Measurements from ENCODE around the gene CELA2A. TPM values are rescaled to one million over a fixed set of nuclear protein-coding genes. Genes with fewer than 3 reads are reported as not detected.

Gene CELA2A
- polyA plus RNA-seq (2012; ENCODE audit: insufficient read depth, insufficient read length) = not detected

DNA sequence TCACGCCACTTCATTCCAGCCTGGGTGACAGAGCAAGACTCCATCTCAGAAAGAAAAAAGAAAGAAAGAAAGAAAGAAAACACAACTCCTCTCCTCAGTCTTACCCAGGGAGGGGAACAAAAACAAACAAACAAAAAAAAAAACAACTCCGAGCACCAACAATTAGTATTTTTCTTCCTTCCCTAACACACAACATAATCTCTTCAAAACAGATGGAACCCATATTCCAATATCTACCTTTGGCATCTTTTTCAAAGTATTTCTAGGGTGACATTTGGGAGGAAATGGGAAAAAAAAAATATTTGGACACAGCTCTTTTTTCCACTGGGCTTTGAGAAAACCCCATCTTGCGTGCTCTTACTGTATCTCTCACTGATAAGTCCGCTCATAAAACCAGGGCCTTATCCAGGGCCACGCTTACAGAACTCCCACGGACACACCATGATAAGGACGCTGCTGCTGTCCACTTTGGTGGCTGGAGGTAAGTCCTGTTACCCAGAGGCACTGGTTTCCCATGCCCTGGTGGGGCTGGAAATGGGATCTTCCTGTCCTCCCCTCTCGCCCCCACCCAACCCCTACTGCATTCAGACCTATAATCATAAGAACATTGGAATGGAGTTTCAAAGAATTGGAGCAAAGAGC lies at the start of gene CELA2A:
Gene CELA2A, plus strand, starts transcription at position 420 of the 642 bp plus-strand sequence. Its CDS starts 22 bp downstream, at position 442.
- no peak for DNase-seq (ENCODE audit: low read depth, low spot score)
- no peak within 1 kb of the TSS for H3K4me3 ChIP-seq (ENCODE audit: low read length)

DNA sequence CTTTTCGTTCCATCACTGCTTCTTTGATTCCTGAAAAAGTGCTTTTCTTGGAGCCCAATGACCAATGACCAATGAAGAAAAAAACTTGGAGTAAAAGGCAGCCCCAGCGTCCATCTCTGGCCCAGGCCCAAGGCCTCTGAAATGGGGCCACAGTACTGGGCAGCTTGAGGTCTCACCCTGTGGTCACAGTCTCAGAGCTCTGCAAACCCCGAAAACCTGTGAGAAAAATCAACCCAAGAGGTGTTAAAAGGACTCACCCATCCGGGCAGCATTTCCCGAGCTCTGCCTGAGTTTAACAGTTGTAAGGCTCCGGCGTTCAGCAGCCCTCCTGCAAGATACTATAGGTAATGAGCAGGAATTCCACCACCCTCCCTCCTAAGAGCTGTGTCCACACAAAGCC lies 49.0 kb upstream of the CELA2A start:
- no peak for DNase-seq (ENCODE audit: low read depth, low spot score)
- H3K4me3 ChIP-seq (ENCODE audit: low read length) = no peak overlapping the region

DNA sequence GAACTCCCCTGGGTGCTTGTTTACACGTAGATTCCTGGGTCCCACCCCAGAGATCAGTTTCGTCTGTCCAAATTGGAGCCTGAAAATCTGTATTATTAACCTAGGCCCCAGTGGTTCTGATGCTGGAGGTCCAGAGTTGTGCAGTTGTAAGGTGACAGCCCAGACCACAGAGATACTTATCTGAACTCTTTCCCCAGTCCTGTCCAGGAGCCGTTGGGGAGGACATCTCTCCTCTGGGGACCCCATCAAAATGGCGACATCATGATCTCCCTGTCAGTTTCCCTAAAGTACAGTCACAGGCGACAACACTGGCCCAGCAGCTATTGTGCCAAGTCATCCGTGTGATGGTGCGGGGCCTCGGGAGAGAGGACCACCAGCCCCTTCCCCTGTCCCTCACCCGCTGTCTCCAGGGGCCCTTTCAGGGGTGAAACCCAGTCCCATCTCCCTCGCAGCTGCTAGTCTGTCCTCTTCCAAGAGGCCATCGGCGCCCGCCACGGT lies 47.6 kb upstream of the CELA2A start:
- peak overlapping the region; percentile 73 for H3K4me3 ChIP-seq (ENCODE audit: low read length)
- no peak for DNase-seq (ENCODE audit: low read depth, low spot score)

DNA sequence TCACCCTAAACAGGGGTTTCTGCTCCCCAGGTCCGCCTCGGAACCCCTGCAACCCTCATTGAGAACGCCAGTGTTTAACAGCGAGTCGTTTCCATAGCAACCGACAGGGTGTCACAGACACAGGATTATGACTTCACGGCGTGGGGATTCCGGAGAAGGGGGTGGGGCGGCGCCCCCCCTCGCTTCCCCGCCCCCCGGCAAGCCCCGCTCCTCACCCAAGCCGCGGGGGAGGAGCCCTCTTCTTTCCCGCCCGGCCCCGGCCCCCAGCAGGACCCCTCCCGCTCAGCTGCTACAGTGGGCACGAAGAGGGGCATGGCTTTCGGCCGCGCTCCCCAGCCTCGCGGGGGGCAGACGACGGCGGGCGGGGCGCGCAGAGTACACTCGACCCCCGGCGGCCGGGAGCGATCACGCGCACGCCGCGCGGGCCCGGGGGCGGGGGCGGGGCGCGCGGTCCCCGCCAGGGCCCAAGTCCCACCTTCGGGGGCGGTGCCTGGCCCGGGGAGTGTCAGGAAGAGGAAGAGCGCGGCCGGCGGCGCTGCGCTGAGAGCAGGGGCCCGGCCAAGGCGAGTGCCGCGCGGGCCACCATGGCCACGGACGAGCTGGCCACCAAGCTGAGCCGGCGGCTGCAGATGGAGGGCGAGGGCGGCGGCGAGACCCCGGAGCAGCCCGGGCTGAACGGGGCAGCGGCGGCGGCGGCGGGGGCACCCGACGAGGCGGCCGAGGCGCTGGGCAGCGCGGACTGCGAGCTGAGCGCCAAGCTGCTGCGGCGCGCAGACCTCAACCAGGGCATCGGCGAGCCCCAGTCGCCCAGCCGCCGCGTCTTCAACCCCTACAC lies 46.9 kb upstream of the CELA2A start, which contains the start of gene EFHD2:
Gene EFHD2, plus strand, starts transcription at position 501 of the 835 bp plus-strand sequence. Its CDS starts 84 bp downstream, at position 585.
- peak within 1 kb of the TSS; percentile 73 for H3K4me3 ChIP-seq (ENCODE audit: low read length)
- DNase-seq (ENCODE audit: low read depth, low spot score) = peak; percentile 72

DNA sequence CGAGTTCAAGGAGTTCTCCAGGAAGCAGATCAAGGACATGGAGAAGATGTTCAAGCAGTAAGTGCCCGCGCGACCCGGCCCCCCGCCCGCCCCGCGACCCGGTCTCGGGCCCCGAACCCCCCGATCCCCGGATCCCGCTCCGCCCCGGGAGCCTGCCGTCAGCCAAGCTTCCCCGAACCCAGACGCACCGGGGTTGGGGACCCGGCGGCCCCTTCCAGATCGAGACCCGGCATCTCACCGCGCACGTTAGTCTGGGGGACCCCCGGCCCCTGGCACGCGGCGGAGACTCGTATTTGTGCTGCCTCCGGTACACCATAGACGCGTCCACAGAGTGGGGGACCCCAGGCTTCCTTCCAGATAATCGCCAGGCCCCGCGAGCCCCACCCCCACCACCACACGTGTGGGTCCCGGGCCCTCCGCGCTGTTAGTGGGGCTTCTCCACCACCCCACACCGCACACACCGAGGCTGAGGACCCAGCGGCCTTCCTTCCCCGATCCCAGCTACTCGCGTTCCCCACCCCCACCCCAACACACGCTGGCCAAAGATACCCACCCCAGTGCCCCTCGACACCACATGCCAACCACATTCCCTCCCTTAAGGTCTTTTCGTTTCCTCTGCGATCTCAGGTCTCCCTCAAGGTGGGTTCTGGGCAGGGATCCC lies 46.2 kb upstream of the CELA2A start:
- no peak for DNase-seq (ENCODE audit: low read depth, low spot score)
- peak overlapping the region; percentile 73 for H3K4me3 ChIP-seq (ENCODE audit: low read length)

DNA sequence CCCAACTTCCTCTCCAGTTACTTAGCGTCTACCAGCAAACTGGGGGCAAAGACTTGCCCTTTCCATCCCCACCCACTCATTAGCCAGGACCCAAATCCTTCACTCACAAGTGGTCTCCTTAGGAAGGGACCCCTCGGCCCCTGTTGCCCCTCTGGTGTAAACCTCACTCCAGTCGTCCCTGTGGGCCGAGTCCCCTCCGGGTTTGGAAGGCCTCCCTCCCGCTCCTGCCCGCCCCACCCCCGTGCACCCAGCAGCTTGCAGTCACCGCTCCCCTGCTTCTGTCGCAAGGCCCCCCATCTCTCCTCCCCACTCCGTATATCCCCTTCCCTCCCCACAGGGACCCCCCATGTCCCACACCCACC lies 45.7 kb upstream of the CELA2A start:
- peak overlapping the region; percentile 73 for H3K4me3 ChIP-seq (ENCODE audit: low read length)
- DNase-seq (ENCODE audit: low read depth, low spot score) = no peak

DNA sequence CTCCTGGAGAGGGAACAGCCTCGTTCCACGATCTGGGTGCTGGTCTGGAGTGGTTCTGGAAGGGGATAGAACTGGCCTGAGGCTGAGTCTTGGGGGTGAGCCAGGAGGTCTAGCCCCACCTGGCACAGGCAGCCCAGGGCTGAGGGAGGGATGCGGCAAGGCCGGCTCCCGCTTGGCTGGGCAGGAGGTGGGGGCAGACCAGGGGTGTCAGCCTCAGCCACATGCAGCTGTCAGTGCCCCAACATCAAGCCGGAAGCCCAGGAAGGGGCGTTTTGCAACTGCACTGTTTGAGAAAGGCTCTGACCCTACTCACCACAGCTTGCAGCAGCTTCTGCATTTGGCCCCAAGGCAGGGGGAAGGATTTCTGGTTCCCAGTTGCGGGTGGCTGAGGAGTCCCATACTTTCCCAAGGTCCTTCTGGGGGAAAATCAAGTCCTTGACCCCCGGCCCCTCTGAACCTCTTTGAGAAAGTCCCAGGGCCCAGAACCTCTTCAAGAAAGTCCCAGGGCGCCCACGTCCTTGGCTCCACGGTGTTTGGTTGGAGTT lies 44.9 kb upstream of the CELA2A start:
- no peak for DNase-seq (ENCODE audit: low read depth, low spot score)
- peak overlapping the region; percentile 73 for H3K4me3 ChIP-seq (ENCODE audit: low read length)

DNA sequence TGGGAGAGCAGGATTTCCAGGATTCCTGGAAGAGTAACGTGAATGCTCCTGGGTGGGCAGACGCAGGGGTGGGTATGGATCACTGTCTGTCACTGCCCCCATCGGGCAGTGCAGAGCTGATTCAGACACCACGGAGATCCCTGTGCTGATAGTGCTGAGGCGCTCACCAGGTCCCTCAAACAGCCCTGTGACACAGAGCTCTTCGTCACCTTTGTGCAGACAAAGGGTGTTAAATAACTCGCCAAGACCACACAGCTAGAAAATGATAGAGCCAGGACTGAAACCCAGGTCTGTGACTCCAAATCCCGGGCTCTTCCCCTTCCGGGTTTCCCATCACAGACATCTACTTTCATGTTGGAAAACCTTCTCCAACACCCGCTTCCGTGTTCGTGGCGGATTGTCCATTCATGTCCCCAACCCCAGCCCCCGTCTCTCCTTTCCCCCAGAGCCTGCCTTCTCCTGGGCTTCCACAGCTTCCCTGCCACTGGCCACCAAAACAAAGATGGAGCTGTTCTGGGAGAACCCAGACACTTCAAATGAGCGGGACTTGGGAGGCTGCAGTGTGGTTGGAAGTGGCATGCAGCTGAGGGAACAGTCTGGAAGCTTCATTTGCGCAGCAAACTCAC lies 44.2 kb upstream of the CELA2A start:
- H3K4me3 ChIP-seq (ENCODE audit: low read length) = no peak overlapping the region
- DNase-seq (ENCODE audit: low read depth, low spot score) = no peak

DNA sequence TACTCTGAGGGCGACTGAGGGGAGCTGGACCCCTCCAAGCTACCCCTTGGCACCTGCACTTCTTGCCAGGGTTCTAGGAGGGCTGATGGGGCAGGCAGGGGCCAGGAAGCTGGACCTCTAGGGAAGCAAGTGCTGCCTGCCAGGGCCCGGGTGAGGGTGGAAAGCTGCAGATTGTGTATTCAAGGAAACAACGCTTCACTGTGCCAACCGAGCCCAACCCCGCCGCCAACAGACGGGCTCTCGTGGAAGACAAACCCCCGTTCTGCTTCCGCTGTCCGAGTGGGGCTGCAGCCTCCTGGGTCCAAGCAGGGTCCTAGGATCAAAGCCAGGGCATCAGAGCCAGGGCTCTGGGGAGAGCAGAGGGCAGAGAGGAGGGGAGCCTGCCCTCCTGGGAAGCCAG lies 43.7 kb upstream of the CELA2A start:
- no peak for DNase-seq (ENCODE audit: low read depth, low spot score)
- no peak overlapping the region for H3K4me3 ChIP-seq (ENCODE audit: low read length)

DNA sequence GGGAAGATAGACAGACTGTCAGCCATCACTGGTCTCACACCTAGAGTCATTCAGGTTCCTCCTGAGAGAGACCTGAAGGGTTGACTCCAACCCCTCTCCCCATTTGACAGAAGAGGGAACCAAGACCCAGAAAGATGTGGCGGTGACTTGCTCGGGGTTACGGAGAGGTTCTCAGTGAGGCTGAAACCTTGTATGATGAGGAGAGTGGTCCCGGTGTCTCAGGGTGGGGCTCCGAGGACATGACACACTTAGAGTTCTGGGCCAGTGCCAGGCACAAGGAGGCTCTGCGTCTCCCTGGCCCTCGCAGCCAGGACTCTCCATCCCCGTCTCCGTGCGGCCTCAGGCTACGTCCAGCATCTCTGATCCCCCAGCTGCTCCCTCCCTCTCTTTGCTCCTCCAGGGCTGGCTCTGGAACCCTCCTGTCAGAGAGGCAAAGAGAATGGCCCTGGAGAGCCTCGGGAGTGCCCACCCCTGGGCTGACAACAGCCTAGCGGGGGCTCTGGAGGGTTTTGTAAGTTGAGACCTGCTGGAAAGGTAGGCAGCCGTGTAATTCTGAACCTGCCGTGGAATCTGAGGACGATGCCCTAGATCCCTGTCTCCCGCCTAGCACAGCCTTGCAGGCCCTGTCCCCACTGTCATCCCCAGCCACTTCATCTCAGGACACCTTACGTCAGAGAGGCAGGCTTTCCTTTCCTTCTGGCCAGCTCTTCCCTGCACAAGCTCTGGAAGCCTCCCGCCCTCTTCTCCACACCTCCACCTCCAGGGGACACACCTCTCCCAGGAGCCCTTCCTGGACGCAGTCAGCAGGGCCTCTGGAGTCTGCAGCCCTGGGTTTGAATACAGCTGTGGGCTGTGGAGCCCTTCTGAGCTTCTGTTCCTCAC lies 42.7 kb upstream of the CELA2A start:
- no peak for DNase-seq (ENCODE audit: low read depth, low spot score)

DNA sequence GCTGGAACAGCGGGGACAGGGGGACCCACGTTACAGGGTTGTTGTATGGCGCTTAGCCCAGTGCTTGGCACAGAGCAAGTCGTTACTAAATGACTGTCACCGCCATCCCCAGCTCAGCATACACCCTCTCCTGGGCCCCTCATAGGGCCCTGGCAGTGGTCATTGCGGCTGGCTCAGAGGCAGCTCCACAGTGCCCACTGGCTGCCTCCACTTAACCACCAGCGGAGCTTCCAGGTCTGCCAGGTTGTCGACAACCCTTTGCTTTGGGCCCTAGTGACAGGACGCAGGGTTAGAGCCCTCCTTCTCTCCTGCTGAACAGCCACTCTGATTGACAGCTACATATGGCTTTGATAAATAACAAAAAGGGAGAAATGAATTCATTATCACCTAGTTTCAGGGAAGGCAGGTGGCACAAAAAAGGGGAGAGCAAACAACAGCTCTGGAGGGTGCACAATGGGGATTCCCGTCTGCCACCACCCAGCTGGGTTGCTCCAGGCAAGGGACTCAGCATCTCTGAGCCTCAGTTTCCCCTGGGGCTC lies 42.0 kb upstream of the CELA2A start:
- H3K4me3 ChIP-seq (ENCODE audit: low read length) = no peak overlapping the region
- DNase-seq (ENCODE audit: low read depth, low spot score) = no peak

More for the DNA sequence above, 42.7 kb upstream of the CELA2A start:
- H3K4me3 ChIP-seq (ENCODE audit: low read length) = no peak overlapping the region

DNA sequence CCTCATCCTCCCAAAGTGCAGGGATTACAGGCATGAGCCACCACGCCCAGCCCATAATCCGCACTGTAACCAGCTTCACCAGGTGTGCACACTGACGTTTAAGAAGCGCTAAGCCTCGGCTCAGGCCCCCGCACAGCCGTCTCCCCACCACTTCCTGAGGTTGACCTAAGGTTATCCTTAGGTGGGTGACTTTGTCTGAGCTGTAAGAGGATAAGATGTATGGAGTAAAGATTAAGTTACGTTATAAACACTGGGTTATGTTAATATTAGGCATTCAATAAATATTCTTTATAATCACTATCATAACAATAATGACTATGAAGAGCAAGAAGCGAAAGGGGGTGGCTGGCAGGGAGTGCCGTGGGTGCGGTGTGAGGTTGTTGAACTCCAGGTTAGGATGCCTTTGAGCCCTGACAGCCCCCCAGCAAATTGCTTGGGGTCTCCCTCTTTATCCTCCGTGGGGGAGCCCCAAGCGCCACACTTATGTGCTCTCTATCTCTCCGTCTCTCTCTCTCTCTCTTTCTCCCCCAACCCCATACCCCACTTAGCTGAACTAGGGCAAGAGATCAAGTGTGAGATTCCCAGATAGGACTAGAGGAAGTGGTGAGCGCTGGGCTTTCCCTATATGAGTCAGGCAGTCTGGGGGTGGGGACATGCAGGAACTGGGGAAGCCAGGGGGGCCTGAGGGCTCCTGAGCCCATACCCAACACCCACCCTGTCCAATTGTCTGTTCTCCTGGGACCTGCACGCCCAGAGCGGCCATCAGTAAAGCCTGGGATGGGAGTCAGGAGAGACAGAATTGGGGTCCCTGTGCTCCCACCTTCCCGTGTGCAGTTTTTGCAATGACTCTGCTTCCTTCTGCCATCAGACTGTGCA lies 39.2 kb upstream of the CELA2A start:
- peak overlapping the region; percentile 16 for H3K4me3 ChIP-seq (ENCODE audit: low read length)
- peak; percentile 72 for DNase-seq (ENCODE audit: low read depth, low spot score)

DNA sequence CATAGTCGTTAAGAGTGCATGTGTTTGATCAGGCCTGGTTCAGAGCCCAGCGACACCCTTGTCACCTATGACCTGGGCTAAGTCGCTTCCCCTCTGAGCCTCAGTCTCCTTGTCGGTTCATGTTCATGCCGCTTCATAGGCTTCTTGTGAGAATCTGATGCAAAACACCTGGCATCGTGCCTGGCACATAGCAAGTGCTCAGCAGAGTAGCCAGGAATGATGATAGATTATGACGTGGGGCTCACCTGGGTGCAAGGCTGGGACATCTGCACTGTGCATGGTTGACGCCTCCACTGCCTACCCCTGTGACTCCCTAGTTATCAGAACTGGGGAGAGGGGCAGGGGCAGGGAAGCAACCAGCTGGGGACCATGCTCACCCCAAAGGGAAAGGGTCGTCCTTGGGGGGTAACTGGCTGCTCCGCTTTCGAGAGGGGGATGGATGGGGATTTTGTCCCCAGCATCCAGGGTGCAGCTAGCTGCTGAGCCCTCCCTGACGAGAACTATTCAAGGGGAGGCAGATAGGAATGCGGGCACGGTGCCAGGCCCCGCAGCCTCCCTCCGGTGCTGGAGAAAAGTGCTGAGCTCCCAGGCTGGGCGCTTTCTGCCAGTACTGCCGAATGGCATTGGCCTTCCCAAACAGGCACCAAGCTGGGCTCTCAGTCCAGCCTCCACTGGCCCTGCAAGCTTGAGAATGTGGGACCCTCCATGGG lies 37.6 kb upstream of the CELA2A start:
- no peak overlapping the region for H3K4me3 ChIP-seq (ENCODE audit: low read length)
- DNase-seq (ENCODE audit: low read depth, low spot score) = no peak

DNA sequence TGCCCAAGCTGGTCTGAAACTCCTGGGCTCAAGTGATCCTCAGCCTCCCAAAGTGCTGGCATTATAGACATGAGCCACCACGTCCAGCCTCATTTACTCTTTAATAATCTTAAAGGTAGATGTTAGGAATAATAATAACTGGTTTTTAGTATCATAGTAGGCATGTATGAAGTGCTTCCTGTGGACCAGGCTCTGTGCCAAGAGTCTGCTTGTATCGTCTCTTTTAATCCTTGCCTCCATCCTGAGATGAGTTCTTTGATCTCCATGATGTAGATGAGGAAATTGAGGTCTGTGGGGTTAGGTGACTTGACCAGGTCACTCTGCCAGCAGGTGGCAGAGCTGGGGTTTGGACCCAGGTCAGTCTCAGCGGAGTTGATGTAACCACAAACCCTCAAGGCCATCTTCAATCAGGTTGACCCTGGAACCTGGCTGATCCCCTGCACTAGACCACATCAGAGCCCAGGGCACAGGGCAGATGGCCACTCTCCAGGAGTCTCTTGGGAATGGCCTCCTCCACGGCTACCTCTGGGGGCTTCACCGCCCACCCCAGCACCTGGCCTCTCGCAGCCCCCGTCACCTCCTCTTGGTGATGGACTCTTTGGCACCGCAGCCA lies 35.6 kb upstream of the CELA2A start:
- DNase-seq (ENCODE audit: low read depth, low spot score) = no peak
- H3K4me3 ChIP-seq (ENCODE audit: low read length) = no peak overlapping the region

DNA sequence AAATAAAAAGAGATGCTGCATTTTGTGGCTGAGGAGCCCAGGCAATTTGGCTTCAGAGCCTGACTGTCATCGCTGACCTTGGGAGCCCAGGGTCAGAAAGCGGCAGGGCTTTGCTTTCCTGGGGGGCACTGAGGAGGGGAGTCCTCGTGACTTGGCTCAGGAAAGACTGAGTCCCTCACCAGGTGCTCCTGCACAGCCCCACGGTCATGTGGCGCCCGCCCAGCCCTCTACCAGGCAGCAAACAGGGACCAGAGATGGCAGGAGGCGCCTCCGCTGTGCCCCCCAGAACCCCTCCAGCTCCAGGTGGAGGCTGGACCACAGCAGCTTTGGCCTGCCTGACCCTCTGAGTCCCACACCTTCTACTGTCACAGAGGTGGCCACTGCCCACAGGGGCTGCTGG lies 33.7 kb upstream of the CELA2A start:
- H3K4me3 ChIP-seq (ENCODE audit: low read length) = no peak overlapping the region
- no peak for DNase-seq (ENCODE audit: low read depth, low spot score)
